ENCODE data around the gene RAB26.

RAB26 gene

DNA sequence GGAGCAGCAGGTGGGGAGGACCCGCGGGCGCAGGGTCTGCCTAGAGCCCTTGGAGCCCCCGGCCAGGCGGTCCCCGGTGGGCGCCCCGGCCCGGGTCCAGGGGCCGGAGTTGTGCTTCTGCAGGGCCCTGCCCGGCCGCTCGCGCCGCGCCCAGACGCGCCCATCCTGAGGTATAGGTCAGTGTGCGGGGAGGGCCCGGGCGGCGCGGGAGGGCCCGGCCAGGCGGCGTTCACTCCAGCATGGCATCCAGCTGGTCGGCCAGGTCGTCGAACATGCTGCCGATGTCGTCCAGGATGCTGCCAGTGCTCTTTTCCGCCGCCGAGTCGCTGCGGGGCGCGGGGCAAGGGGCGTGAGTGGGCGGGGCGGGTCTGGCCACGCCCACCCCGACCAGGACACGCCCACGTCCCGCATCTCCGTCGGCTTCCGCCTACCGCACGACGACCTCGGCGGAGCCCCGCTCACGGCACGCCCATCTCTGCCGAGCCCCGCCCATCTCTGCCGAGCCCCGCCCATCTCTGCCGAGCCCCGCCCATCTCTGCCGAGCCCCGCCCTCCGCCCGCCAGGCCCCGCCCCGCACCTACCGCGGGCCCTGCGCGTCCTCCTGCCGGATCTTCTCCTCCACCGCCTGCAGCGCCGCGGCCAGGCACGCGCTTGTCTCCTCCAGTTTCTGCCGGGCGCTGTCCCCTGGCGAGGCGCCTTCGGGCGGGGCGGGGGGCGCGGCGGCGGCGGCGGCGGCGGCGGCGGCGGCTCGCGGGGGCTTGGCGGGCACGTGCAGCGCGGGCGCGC, 30.1 kb downstream of the RAB26 start:
- no peak for DNase-seq (ENCODE audit: low read depth in 2 of 2)

DNA sequence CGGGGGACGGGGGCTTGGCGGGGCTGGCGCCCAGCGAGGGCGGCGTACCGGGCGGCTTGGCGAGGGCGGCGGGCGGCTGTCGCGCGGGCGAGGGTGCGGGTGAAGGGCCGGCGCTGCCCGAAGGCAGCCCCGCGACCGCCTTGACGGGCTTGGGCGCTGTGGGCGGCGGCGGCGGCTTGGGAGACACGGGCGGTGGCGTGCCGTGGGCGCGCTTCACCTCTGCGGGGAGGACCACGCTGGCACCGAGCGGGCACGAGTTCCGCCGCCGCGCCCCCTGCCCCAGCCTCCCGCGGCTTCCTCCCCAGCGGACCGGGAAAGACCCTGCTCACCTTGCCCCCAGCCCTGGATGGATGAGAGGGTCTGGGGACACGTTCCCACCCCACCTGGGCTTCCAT, 30.7 kb downstream of the RAB26 start:
- DNase-seq (ENCODE audit: low read depth in 2 of 2), result no peak

DNA sequence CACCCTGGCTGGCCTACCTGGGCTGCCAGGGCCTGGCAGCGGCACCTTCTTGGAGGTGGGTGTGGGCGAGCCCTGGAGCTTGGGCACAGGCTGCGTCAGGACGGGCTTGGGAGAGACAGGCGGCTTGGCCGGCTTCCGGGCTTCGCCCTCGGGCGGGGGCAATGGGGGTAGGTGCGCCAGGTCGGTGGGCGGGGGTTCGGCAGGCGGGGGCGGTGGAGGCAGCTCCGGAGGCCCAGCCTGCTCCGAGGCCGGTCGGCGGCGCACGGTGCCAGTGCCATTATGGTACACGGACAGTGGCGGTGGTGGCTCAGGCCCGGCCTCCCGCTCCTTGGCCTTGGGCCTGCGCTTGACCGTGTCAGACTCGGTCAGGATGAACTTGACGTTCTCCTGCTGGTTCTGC, 31.2 kb downstream of the RAB26 start:
- DNase-seq (ENCODE audit: low read depth in 2 of 2), result no peak

DNA sequence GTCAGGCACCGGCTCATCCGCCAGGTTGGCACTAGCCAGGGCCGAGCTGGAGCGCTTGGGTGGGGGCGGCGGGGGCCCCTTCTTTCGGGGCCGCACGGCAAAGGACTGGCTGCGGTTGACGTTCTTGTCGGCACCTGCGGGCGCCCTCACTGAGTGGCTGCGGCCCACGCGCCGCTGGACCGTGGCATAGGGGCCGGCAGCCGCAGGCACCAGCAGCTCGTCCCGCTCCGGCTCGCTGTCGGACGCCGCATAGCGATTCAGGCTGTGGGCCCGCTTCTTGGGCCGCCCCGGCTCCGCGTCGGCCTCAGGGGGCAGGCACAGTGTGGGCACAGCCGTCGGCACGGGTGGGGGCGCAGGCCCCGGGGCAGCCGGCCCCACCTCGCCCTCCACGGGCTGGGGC, 32.0 kb downstream of the RAB26 start:
- no peak for DNase-seq (ENCODE audit: low read depth in 2 of 2)

DNA sequence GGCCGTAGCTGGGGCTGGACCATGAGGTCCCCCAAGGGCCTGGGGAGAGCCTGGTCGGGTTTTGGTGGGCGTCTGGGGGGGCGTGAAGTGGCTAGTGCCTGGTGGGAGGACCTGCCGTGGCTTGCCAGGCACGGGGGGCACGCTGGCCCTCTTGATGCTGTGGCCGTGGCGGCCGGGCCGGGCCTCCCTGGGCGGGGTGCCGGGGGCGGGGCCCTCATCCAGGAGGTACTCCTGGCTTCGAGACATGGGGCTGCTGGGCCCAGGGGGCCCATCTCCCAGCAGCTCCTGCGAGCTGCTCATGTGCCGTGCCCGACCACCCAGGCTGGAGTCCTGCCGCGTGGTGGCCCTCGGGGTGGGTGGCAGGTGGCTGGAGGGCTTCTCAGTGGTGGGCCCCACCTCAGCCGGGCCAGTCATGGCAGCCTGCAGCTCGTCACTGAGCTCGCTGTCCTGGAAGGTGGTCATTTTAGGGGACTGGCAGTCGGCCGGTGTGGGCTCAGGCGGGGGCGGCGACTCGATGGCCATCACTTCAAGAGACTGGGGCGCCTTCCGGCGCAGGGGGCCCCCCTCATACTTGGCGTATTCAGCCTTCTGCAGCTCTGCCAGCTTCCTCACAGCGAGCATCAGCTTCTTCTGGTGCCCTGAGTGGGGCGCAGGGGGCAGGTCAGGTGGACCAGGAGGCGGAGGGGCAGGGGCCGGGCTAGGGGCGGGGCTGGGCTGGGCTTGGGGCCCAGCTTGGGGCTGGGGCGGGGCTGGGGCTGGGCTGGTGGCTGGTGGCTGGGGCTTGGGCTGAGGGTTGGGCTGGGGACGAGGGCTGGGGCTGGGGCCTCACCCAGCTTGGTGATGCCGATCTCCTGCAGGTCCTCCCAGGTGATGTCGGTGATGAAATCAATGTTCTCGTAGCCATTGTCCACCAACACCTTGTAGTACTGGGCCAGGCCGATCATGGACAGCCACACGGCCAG, 32.8 kb downstream of the RAB26 start:
- DNase-seq (ENCODE audit: low read depth in 2 of 2), result no peak

DNA sequence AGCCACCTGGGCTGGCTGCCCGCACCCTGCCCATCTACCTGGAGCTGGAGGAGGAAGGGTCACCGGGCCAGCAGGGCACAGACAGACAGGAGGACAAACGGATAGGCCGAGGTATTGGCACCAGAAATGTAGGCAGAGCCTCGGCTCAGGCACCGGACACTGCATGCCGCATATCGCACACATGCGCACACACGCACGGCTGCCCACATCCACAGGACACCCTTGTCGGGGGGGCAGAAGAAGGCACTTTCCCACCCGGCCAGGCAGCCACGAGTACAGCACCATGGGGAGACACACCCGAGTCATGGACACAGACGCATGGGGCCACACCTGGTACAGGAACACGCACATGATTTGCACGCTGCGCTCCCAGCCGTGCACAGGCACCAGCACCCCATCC, 33.5 kb downstream of the RAB26 start:
- no peak for DNase-seq (ENCODE audit: low read depth in 2 of 2)

DNA sequence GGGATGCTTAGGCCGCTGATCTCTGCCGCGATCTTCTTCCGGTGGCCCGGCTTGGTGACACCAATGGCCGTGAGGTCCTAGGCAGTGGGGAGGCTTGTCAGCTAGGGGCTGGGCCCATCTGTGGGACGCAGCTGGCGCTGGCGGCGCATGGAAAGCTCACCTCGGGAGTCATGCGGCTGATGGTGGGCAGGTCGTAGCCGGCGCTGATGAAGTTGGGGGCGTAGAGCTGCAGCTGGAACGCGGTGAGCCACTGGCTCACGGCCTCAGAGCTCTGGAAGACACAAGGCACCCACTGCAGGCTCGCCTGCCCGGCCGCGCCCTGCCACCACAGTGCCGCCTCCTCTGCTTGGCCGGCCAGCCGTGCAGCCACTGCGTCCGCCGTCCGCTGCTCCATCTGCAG, 35.2 kb downstream of the RAB26 start:
- no peak for DNase-seq (ENCODE audit: low read depth in 2 of 2)

DNA sequence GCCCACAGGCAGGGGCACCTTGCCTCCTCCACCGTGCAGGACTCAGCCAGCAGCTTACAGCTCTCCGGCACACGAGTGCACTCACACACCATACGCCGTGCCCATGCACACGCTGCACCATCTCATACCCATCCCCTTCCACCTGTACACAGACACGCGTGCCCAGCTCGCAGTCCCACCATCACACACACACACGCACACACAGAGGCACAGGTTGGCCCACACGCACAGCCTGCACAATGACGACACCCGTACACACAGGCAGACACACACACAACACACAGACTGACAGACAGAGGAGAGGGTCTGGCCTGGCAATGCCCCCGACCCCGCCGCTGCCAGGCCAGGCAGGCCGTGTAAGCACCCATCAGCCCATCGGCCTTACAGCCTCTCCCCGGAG, 35.9 kb downstream of the RAB26 start:
- DNase-seq (ENCODE audit: low read depth in 2 of 2), result no peak

DNA sequence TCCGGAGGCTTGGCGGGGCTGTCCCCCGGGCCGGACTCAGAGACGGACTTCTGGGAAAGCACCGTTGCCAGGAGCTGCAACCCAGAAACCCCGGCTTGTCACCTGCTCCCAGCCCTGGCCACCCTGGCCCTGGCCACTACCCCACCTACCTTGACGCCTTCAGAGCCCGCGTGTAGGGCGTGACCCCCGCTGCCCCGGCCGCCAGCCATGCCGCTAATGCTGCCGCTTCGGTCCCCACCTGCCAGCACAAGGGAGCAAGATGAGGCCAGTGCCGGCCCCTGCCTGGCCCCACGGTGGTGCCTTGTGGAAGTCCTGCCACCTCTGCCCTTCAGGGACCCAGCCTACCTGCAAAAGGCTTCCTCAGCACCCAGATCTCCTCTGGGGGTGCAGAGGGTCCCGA, 36.5 kb downstream of the RAB26 start:
- no peak for DNase-seq (ENCODE audit: low read depth in 2 of 2)

DNA sequence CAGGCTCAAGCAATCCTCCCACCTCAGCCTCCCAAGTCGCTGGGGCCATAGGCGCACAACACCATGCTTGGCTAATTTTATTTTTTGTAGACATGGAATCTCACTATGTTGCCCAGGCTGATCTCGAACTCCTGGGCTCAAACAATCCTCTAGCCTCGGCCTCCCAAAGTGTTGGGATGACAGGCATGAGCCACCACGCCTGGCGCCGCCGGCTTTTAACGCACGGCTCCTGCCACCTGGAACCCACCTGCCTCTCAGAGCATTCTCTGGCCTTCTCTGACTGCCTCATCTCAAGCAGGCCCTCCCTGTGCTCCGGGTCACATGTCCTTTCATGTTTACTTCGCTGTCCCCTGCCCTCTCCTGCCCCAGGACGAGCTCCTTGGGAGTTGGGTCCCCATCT, 37.6 kb downstream of the RAB26 start:
- DNase-seq (ENCODE audit: low read depth in 2 of 2), result no peak

DNA sequence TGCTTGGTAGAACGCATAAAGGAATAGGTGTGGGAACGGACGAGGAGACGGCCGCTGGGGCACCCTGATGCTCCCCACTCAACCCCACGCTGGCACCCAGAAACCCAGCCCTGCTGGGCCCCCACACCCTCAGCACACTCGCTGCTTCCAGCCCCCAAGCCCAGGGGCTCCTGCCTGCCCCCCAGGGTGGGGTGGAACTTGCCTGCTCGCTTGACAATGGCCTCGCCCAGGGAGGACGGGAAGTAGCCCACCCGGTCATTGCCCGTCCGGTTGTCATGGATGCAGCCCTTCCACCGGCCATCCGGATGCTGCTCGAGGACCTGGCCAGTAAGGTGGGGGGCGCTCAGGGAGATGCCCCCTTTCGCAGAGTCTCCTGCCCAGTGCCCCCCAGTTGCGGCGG, 38.1 kb downstream of the RAB26 start:
- DNase-seq (ENCODE audit: low read depth in 2 of 2), result no peak

DNA sequence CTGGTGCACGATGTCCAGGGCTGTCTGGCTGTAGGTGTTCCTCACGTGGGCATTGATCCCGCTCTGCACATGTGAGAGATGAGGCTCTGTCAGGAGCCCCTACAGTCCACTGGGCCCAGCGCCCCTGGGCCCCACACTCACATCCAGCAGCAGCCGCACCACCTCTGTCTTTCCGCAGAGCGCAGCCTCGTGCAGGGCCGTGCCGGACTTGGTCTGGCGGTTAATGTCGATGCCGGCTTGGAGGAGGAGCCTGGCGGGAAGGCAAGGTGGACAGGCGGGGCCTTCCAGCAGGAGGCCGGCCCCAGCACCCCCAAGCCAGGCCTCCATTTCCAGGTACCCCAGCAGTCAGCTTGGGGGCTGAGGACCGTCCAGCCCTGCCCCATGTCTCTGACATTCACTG, 38.8 kb downstream of the RAB26 start:
- DNase-seq (ENCODE audit: low read depth in 2 of 2), result no peak

DNA sequence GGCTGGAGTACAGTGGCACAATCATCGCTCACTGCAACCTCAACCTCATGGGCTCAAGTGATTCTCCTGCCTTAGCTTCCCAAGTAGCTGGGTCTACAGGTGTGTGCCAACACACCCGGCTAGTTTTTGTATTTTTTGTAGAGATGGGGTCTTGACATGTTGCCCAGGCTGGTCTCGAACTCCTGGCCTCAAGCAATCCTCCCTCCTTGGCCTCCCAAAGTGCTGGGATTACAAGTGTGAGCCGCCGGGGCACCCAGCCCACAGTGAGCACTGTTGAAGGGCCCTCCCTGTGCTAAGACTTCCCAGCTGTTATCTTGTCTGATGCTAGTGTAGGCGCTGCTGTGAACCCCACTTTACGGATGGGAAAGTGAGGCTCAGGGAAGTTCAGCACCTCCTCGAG, 40.0 kb downstream of the RAB26 start:
- no peak for DNase-seq (ENCODE audit: low read depth in 2 of 2)

DNA sequence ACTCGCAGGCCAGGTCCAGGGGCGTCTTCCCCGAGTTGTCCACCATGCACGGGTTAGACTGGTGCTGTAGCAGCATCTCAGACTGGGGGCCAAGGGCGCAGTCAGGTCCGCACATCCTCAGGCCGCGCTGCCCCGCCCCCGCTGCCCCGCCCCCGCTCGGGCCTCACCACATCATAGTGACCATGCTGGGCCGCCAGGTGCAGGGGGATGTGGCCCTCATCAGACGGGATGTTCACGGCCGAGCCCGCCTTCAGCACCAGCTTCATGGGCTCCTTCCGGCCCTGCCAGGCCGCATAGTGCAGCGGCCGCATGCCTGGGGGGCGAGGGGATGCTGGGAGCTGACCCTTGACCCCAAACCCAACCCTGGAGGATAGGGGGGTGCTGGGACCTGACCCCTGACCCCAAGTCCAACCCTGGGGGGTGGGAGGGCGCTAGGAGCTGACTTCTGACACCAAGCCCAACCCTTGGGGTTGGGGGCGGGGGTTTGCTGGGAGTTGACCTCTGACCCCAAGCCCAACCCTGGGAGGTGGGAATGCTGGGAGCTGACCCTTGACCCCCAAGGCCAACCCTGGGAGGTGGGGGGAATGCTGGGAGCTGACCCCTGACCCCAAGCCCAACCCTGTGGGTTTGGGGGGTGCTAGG, 40.9 kb downstream of the RAB26 start:
- no peak for DNase-seq (ENCODE audit: low read depth in 2 of 2)

DNA sequence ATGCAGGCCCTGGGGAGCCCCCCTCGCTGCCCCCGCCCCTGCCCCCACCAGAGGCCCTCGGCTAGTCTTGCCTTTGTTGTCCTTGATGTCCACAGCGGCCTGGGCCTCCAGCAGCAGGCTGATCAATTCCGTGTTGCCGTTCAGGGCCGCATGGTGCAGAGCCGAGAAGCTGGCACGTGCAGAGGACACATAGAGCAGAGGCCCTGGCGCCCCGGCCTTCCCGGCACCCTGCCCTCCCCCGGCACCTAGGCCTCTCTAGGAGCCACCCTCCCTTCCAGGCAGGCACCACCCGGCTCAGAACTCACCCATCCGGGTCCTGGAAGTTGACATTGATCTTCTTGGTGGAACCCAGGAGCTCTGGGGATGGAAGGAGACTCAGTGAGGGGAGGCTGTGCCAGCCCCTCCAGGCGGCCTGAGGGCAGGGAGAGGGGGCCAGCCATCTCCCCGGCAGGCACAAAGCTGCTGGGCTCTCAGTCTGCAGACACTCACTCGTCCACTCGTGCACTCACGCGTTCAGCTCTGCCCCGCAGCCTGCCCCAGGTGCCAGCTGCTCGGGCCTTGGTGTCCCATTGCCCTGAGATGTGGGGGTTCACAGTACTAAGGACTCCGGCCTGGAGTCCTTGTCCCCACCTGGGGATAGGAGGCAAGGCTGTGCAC, 41.7 kb downstream of the RAB26 start:
- DNase-seq (ENCODE audit: low read depth in 2 of 2), result no peak

DNA sequence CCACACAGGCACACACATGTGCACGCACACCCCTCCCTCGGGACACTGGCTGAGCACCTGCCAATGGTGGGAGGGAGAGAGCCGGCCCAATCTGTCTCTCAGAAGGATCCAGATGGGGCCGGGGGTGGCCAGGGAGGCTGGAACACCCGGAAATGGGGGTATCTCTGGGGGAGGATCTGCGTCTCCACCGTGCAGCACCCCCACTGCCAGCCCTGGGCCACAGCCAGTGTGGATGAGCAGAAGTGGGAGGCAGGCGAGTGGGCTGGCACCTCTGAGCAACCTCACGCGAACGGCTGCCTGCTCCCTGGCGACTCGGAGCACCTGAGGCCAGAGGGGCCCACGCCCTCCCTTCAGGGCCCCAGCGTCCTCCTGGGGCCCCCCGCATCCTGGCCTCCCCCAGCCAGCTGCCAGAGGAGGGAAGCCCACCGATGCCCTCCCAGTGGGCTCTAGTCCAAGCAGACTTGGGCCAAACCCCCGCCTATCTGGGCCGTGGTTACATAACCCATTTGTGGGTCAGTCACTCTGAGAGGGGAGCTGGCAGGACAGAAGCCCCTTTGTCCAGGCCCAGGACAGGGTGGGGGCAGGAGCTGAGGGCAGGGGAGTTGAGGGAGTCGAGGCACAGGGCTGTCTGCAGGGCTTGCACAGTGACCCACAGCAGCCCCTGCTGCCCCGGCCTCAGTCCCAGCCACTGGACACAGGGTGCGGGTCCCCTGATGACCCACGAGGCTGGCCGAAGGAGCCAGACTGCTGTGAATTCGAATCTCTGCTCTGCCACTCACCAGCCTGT, 42.4 kb downstream of the RAB26 start:
- no peak for DNase-seq (ENCODE audit: low read depth in 2 of 2)

DNA sequence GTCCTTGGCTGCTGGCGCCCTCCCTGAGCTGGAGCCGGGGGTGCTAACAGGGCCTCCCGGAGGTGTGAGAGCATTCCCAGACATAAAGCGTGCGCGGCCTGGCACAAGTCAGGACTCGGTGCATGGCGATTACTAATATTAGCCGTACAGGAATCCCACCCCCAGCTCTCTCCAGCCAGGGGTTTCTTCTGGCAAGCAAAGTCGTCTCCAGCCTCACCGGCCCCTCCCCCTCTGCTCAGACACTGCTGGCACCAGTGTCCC, 43.0 kb downstream of the RAB26 start:
- no peak for DNase-seq (ENCODE audit: low read depth in 2 of 2)

DNA sequence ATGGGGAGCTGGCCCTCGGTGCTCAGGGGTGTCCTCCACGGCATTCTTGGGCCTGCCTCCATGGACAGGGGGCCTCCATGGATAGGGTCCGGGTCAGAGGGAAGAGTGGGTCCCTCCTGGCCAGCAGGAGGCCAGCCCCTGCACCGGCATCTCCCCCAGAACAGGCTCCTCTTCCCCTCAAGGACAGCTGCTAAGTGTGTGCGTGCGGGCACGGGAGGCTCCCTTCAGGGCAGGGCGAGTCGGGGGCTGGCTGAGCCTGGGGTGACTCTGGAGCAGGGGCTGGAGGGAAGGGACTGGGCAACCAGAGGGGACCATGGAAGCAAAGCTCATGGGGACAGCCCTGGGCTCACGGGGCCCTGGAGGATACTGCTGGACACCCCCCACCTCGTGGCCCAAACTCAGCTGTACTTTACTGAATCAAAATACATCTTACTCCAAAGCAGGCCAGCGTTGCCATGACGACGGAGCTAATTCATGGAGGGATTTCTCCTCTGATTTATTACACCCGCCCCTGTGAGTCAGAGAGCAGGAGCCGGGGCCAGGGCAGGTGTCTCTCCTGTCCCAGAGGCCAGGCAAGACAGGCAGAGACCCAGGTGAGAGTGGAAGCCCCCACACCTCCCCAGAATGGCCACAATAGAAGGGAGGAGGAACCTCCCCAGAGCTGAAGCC, 45.9 kb downstream of the RAB26 start:
- no peak for DNase-seq (ENCODE audit: low read depth in 2 of 2)

DNA sequence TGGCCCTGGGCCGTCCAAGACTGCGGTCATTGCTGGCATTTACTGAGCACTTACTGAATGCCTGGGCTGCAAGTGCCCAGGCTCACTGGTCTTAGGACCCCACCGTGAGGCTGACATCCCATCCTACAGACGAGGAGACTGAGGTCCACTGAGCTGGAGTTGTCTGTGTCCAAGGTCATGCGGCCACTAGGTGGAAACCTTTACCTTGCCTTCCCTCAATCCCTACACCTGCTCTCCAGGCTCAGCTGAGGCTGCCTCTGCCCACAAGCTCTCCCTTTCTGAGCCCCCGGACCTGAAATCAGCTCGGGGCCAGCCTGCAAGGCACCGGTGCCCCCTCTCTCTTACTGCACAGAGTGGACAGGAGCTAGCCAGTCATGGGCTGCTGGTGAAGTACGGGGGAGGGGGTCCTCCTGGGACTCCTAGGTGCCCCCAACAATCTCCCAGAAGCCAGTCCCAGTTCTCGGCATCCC, 46.5 kb downstream of the RAB26 start:
- DNase-seq (ENCODE audit: low read depth in 2 of 2), result no peak

DNA sequence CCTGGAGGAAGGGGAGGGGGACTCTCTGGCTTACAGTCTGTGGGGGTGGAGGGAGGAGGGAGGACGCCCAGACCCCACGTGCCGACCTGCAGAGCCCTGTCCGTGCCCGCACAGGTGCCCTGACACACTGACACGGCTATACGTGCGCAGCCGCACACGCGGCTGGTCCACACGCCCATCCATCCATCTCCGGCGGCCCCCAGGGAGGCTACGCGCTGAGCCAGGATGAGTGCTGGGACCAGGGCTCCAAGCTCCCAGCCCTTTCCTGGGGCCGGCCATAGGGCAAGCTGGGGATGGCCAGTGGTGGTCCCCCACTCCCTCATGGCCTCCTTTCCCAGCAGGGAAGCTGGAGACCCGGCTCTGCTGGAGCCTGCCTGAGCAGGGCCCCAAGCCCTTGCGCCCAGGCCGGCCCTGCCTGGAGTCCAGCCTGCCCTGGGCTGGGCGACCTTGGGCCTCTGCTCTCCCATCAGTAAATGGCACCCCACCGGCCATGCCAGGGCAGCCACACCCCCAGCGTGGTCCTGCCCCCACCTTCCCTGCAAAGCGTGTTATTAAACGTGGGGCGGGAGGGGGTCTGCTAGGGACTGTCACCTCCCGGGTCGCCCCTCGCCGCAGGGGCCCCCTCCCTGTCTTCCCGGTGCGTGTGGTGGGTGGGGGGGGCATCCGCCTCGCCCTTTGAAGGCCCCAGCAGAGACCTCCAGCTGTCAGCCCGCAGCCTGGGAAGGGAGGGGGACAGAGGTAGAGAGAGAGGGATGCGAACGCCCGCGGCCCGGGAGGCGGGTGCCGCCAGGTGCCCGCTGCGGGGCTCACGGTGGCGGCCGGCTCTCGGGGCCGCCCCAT, 47.1 kb downstream of the RAB26 start:
- DNase-seq (ENCODE audit: low read depth in 2 of 2), result no peak

All from stimulated activated CD8-positive, alpha-beta memory T cell treated with anti-CD3 and anti-CD28 coated beads, Interleukin-15, amount 100 ng/mL, for 4 hours (primary cell).